ENCODE results near the gene EHD1.

Gene EHD1

DNA sequence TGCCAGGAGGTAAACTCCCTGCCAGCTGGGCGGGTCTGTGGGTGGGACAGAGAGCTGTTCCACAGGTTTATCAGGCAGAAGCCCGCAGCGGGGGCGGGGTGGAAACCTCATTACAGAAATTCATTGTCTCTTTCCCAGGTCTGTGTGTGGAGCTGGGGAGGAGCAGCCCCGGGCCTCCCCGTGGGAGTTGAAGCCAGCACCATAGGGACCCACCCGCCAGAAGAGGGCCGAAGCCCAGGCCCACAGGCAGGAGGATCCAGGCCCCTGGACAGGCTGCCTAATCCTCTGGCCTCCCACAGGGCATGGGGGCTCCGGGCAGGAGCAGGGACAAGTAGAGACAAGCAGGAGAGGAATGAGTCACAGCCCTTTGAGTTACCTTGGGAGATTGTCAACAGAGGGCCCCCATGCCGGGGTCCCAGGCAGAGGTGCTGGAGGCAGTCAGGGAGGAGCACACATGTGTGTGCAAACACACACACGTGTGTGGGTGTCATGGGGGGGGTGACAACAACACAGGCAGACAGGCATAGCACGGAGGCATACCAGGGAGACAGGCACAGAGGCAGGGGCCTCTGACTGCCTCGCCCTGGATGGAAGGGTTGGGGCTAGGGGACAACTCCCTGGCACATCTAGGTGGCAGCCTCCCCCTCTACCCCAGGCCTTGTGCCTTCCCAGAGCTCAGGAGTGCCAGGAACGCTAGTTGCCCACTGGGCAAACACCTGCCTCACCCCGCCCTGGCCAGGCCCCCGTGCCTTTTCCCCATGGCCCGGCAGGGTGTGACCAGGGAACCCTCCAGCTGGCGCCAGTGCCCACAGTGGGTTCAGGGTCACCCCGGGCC, 35.4 kb downstream of the EHD1 start:
- DNase-seq (ENCODE audit: low read depth), result no peak

DNA sequence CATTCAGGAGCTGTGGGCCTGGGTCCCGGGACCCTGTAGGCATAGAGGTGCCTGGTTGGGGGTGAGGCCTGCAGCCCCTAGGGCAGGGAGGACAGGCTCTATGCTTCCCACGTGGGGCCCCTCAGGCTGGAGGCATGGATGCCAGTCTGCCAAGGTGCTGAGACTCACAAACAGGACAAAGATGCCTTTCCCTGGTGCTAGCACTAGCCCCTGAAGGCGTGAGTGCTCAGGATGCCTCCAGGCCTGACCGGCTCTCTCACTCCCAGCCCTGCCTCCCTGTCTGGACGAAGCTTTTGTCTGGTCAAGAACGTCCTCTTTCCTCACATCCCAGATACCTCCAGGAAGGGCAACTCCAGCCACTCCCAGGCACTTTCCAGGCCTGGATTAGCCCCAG, 36.1 kb downstream of the EHD1 start:
- no peak for DNase-seq (ENCODE audit: low read depth)

DNA sequence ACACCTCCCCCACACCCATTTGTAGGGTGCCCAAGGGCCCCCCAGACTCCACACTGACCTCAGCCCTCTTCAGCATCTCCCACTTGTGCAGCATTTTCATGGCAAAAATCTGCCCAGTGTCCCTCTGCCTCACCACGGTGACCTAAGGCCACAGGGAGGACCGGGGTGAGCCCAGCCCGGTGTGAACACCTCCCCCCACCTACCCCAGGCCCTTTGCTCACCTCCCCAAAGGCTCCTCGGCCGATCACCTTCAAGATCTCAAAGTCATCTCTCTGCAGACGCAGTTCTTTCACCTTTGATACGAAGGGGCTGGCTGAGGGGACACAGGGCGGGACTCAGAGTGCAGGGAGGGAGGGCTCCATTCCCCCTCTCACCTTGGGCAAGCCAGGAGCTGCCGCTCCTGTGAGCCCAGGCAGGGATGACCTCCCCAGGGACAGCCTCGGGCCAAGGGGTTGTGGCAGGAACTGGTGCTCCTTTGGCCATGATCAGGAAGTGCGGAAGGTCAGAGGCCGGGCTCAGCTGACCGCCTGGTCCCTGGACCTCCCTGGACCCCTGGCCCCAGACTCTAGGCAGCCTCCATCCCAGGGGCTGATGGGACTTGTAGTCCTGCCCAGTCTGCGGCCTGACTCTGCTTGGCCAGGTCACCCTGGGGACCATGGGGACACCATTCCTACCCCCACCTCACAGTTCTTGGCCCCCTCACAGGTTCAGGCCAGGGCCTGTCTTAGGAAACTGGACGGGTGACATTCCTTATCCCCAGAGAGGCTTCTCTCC, 36.6 kb downstream of the EHD1 start:
- DNase-seq (ENCODE audit: low read depth), result no peak

DNA sequence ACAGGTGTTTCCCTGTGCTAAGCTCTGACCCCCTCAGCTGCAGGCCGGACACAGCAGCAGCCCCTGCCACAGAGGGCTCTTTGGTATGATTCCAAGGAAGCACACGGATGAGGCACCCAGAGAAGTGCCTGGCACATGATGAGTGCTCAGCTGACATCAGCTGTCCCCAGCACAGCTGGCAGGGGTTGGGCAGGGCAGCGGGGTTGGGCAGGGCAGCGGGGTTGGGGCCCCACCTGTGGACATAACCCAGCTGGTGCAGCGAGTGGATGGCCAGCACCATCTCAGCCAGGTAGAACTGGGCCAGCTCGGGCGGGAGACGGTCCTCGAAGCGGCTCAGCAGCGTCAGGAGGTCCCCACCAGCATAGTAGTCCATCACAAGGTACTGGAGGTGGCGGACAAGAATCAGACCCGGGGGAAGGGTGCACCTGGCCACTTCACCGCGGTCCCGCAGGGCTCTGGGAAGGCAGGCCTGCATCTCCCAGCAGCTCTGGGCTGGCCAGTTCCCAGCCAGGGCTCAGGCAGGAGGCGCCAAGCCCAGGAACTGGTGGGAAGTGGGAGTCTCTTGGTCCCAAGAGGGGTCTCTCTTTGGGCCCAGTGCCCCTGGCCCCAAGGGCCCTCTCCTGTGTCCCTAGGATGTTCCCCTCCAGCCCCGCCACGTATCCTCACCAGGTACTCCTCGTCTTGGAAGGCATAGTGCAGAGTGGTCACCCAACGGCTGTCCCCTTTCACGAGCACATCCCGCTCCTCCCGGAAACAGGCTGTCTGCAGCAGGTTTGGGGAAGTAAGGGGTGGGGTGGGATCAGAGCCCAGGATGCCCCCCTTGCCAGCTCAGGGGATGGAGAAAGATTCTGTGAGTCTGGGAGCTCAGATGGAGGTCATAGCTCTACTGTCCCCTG, 38.3 kb downstream of the EHD1 start:
- no peak for DNase-seq (ENCODE audit: low read depth)

DNA sequence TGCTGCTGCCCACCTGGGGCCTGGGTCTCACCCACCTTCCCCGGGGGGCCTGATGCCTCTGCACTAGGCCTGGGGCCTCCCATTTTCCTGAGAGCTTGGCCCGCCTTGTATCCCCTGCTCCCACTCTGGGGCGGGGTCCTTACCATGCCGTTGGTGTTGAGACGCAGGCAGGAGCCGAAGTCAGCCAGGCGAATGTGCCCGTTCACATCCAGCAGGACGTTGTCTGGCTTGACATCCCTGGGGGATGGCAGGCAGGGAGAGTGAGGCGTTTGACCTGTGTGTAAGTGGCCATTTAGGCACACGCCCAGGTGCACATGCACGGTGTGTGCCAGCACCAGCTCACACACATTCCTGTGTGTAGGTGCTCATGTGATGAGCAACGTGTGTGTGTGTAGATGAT, 39.1 kb downstream of the EHD1 start:
- no peak for DNase-seq (ENCODE audit: low read depth)

DNA sequence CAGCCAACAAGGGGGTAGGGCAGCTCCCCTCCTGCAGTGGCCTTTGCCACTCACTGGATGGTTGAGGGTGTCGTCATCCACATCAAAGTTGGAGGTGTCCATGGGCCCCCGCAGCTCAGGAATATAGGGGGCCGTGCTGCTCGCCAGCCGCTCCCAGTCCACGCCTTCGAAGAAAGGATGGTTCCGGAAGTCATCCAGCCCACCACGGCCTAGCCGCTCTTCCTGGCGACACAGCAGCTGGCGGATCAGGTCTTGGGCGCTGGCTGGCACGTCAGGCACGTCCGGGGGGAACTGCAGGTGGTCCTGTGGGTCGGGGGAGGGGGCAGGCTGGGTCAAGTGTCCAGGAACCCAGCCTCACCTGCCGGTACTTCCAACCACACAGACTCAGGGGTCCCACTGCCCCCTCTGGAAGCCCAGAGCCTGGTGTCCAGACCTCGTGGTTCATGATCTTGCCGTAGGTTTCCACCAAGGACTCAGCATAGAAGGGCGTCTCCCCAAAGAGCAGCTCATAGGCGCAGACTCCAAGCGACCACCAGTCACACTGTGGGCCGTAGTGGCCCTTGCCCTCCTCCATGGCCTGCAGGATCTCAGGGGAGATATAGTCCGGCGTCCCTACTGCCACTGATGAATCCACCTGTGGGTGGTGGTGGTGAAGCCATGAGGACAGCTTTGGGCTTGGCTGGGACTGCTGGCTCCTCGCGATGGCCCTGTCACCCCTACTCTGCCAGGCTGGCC, 39.7 kb downstream of the EHD1 start:
- no peak for DNase-seq (ENCODE audit: low read depth)

DNA sequence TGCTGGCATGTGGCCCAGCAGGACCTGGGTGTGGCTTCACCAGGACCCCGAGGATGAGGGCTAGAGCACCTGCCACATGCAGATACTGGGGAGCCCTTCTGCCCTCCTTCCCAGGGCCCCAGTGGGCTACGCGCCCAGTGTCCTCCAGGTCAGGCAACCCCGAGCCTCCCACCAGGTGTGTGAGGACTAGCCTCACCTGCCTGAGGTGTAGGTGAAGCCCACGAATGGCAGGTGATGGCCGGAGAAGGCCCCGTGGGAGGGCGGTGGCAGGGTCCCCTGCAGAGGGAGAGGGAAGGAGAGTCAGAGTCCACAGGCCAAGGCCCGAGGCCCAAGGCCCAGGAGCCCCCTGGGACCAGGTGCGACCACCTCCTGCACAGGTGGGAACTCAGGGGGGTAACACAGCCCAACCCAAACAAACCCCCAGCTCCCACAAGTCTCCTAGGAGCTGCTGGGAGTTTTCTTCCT, 40.5 kb downstream of the EHD1 start:
- no peak for DNase-seq (ENCODE audit: low read depth)

DNA sequence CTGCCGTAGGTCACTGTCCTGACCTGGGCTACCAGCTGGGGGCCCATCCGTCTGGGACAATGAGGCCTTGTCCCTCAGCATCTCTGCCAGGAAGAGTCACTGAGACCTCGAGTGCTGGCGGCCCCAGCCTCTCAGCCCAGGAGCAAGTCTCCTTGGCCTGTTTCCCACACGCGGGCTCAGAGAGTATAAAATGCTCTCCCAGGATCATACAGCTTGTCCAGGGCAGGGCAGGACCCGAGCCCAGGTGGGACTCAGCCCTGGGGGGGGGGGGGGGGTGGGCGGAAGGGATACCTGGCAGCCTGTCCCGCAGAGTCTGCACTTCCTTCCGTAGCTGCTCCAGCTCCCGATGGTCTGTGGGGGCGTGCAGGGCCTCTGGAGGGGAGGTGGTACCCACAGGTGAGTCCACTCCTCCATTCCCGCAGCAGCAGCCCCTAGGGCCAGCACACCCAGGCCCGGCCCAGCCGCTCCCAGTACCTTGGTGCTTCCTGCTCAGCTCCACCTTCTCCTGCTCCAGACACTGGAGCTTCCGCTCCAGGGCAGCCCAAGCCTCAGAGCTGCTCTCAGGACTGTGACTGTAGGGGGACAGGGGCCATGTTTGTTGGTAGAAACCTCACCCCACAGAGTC, 41.9 kb downstream of the EHD1 start:
- no peak for DNase-seq (ENCODE audit: low read depth)

DNA sequence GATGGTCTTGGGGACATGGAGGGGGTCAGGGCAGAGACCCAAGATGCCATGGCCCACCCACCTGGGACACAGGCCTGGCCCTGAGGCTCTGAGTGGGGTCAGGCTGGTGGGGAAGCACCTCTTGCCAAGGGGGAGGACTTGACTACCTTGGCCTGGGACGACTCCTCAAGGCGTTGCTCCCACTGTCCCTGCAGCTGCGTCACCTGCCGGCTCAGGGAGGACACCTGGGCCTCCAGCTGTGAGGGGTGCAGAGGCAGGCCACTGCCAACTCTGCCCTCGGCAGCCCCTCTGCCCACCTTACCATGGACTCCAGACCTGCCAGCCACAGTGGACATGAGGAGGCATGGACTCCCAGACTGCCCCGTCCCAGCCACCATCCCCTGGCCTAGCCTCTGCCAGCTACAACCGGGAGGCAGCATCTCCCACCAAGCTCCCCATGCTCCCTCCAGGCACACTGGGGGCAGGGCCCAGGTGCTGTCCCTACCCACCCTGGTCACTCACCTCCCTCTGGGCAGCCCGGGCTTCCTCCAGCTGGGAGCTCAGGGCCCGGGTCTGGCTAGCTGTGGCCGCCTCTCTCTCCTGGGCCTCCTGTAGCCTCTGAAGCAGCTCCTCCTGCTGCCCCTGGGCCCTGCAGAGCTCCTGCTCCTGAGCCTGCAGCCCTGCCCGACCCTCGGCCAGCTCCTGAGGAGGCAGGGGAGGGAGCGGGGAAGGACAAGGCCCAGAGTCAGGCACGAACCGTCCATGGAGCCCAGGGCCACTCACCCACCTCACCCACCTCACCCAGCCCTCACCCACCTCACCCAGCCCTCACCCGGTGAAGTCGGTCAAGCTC, 42.6 kb downstream of the EHD1 start:
- DNase-seq (ENCODE audit: low read depth), result no peak

DNA sequence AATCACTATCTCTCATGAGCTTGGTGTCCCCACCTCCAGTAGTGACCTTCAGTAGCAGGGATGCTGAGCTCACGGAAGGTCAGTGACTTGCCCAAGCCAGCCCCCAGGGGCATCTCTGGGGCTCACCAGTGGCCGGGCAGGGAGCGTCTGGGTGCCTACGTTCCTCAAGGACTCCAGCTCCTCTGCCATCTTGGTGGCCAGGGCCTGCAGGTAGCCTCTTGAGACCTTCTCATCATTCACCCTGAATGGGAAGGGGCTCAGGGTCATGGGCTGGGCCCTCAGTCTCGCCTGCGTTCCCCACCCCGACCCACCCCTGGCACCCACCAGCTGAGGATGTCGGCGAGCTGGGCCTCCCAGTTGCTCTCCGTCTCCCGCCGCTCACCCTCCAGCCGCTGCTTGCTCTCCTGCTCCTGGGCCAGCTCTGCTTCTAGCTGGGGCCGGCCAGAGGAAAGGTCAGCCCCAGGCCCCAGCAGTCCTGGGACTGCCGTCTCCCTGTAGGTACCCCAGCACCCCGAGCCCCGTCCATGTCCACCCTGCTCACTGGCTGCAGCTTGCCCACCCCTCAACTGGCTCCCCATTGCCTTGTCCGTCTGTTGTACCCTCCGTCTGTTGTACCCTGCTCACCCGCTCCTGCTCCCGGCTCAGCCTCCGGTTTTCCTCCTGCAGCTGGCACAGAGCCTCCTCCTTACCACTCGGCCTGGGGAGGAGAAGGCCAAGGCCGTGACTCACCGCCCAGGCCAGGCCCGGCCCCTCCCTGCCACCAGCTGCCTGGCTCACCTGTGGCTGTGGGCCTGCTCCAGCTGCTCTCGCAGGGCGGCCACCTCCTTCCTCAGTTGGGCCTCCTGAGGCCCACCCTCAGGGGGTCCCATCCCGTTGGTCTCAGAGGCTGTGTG, 43.5 kb downstream of the EHD1 start:
- DNase-seq (ENCODE audit: low read depth), result no peak

DNA sequence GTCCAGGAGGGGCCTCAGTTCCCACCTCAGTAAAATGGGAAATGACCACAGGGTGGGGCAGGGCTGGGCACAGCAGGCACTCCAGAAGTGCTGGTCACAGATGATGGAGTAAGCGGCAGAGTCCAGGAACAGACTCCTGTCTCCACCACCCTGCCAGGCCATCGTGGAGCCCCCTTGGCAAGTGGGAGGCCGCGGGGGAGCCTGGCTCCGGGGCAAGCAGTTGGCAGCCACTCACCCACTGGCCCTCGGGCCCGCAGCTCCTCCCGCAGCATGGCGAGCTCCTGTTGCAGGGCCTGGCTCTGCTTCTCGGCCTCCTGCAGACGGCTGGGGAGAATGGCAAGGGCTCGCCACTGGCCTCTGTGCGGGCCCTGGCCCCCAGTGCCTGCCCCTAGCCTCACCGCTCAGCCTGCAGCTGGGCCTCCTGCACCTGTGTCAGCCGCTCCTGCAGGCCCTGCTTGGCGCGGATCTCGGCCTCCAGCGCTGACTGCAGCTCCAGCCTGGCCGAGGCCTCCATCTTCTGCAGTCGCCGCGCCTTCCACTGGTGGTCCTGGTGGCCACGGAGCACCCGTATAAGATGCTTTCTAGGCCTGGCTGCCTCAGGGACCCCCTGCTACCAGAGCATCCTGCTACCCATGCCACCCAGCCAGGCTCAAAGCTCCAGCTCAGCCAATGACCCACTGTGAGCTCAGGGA, 44.2 kb downstream of the EHD1 start:
- DNase-seq (ENCODE audit: low read depth), result no peak

DNA sequence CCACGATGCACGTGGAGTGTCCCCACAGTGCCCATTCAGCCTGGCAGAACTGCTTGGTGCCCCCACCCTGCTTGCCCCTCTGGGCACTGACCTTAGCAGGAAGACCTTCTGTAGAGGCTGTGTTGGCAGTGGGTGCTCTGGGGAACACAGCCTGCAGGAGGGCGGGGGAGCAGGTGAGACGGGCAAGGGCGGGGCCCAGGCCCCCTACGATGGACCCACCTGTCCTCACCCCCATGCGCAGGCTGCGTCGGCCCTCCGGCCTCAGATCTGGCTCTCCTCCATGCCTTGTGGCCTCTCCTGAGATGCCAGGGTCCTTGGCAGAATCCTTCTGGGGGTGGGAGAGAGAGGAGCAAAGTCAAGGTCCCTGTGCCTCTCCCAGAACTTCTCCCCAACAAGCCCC, 44.9 kb downstream of the EHD1 start:
- no peak for DNase-seq (ENCODE audit: low read depth)

DNA sequence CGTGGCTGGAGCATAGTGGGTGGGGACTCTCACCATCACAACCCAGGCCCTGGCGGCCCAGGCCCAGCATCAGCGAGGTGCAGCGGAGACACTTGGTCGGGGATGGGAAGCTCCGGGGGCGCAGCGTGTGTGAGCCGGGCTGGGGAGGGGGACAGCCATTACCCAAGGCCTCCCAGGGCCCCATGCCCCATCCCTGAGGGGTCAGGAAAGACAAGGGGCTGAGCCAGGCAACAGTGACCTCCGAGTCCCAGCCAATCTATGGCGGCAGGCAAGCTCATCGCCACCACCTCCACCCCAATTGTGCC, 45.3 kb downstream of the EHD1 start:
- DNase-seq (ENCODE audit: low read depth), result no peak

DNA sequence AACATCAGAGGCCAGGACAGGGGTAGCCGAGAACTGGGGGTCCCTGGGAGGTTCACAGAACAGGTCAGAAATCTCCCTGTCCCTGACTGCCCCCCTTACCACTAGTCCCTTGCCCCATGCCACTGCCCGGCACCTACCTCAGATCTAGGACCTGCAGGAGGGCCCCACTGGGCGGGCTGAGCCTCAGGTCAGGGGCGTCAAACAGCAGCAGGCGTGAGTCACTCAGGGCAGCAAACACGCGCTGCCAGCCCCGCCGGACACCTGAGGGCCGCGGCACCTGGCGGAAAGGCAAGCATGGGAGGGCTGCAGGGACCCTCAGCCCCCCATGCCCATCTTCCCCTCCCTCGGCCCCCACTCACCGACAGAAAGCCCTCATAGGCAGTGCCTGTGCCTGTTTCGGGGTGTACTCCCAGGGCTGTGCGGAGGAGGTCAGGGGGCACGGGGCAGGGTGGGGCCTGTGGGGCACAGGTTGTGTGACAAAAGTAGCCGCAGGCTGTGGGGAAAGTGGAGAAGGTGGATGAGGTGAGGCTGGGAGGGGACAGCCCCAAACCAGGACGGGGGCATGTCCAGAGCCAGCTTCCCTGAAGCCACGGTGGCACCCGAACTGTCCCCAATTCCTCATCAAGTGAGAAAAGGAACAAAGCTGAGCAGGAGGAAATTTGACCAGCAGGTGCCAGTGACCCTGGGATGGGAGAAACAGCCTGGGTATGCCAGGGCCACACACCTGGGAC, 45.8 kb downstream of the EHD1 start:
- no peak for DNase-seq (ENCODE audit: low read depth)

DNA sequence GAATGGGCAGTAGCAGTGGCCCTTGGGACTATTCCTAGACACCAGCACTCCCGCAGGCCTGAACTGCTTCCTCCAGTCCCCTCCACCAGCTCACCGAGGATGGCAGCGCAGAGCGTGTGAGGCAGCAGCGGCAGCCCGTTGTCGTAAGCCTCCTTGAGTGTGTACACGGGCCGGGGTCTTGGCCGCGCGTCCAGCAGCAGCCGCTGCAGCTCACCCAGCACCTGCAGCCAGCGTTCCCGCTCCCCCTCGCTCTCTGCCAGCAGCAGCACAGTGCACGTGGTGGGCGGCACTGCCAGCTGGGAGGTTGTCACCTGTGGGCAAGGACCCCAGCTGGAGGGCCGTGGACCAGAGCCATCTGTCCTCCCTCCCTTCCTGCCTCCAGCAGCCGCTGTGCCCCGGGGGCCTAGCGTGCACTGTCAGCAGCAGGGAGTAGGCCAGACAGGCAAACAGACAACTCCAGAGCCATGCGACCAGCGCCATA, 47.0 kb downstream of the EHD1 start:
- no peak for DNase-seq (ENCODE audit: low read depth)

DNA sequence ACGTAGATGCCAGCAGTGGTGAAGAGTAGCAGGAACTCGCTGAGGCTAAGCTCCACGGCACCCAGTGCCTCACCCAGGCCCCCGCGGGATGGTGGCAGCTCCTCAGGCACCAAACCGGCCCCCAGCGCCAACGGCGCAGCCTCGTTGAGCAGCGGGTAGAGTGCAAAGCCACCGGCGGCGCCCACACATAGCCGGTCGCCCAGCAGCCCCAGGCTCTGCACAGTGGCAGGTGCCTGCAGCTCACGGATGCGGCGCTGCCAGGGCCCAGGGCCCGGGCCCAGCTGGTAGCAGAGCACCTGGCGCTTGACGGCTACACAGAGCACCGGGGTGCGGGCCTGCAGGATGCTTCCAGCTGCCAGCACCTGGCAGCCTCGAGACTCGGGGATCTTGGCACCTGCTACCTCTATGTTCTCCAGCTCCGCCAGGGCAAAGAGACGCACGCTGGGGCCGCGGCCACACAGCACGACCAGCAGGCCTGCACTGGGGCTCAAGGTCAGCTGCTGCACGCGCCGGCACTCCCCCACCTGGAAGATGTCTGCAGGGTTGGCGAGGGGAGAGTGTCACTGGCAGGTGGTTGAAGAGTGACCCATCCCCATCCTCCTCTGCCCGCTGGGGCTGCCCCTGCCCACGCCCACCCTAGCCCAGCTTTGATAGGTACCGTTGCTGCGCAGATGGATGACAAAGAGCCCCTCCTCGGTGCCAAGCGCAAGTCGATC, 48.7 kb downstream of the EHD1 start:
- DNase-seq (ENCODE audit: low read depth), result no peak

DNA sequence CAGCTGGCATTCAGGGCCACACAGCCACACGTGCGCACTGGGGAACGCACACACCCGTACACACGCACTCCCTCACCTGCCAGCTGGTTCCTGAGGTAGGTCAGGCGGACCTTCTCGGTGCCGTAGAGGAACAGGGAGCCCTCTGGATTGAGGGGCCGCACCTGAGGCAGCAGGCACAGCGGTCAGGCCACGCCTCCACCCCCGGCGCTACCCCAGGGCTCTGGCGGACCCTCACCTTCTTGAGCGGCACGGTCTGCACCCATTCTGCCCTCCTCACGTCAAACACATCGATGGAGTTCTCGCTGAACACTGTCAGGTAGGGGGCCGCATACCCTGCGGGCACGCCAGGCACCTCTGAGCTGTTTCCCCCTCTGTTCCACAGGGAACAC, 51.0 kb downstream of the EHD1 start:
- DNase-seq (ENCODE audit: low read depth), result no peak
